H1 (cell line): Measurements from ENCODE around the gene PRKN. TPM values are rescaled to one million over a fixed set of nuclear protein-coding genes. Genes with fewer than 3 reads are reported as not detected.

Source experiments
- ASH2L ChIP-seq: fragments of 200-600, 300-600 bp; sonication (generic); IDR thresholded peaks from one replicate; pipeline ENCODE4 v1.7.1; 2017; ENCODE audit warnings: low read length
- BACH1 ChIP-seq: IDR thresholded peaks from 2 replicates; pipeline ENCODE4 v1.6.1; 2012; ENCODE audit warnings: low read length, improper control_type of control experiment
- CBX5 ChIP-seq: fragments of 300-800, 300-1000 bp; sonication (generic); IDR thresholded peaks from 2 replicates; pipeline ENCODE4 v1.7.1; 2016; ENCODE audit warnings: antibody characterized with exemption, low read length, low read depth
- JUND ChIP-seq: IDR thresholded peaks from 2 replicates; pipeline ENCODE4 v1.6.1; 2011; ENCODE audit warnings: mild to moderate bottlenecking, improper control_type of control experiment, low read length
- TBP ChIP-seq: IDR thresholded peaks from 2 replicates; pipeline ENCODE4 v1.6.1; 2011; ENCODE audit warnings: low read depth, low read length, improper control_type of control experiment
- polyA plus RNA-seq, 7 experiments: library from polyadenylated mRNA; depleted of rRNA in 3 of 7; stranded (reverse) in 5 of 7; unstranded in 2 of 7; fragments of >200 nt in 5 of 7; fragments of 200-250 nt in 2 of 7; gene quantifications; 1 replicate in 5 of 7; 2 replicates in 1 of 7; 4 replicates in 1 of 7; pipeline versions ENCODE4 v1.2.1 to v1.2.3, GENCODE V29; 2011 to 2013; ENCODE audit warnings: missing spikeins in 2 of 7, mixed read lengths in 2 of 7
- total RNA-seq: library from RNA; stranded (reverse); fragmentation: NEBNext Ultra II Directional; extraction: Animal tissue kit (Norgen Biotek cat#: 25700); gene quantifications from 2 replicates; pipeline ENCODE4 v1.2.1, GENCODE V29; 2021
- TF ChIP-seq, protein P1 (sequence below): IDR thresholded peaks from 2 replicates; pipeline ENCODE4 v1.6.1; 2012; ENCODE audit warnings: inconsistent platforms

Gene PRKN
- total and polyA plus RNA-seq, 2 of the 8 experiments (the other 6 are each of a cell fraction or from before 2014, with no cell fraction given) = 0.13 to 0.29 TPM

DNA sequence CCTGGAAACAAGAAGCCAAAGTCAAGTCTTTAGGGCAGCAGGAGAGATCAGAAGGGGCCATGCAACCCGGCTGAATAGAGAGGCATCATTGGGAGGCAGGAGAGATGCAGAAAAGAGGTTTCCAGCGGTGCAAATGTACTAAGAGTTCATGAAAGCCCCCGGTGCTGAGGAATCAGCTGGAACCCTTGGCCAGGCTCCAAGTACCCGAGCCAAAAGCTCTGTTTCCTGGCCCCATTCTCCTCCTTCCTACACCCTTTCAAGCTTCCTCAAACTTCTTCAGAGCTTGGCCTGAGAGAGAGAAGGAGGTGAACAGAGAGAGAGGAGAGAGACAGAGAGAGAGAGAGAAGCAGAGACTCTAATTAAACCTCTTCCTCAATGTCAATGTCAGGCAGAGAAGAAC lies 433.5 kb downstream of the PRKN start (continued):
- TF ChIP-seq, protein P1, sequence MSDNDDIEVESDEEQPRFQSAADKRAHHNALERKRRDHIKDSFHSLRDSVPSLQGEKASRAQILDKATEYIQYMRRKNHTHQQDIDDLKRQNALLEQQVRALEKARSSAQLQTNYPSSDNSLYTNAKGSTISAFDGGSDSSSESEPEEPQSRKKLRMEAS = no peak
- TF ChIP-seq ASH2L = no peak
- no peak for TF ChIP-seq TBP
- no peak for TF ChIP-seq BACH1
- no peak for TF ChIP-seq JUND
- TF ChIP-seq CBX5 = no peak
